Stimulated activated CD8-positive, alpha-beta memory T cell treated with anti-CD3 and anti-CD28 coated beads, Interleukin-2, amount 100 ng/mL, for 1 hour (primary cell): ENCODE measurements around the gene JADE2.
A peak's percentile ranks its signal among the peaks of the same experiment; 100 is the strongest.
"Not testable (repeated sequence)": the region's sequence is repeated elsewhere in the genome, so short reads cannot be mapped to it uniquely, and the experiment has no call there.

ENCODE experiments used
- DNase-seq, 2 donors: peaks; one replicate each; pipeline ENCODE4 v3.0.0-alpha.2; 2020; ENCODE audit warnings: low read depth in 2 of 2

Gene JADE2

GRCh38 chr5:134586866-134587524 is 61.5 kb downstream of the JADE2 start:
- DNase-seq = peak; percentile 57 to 68

GRCh38 chr5:134590992-134591659 is 65.7 kb downstream of the JADE2 start:
- no peak for DNase-seq

- DNase-seq = no peak
Observed at GRCh38 chr5:134592141-134592746, 66.8 kb downstream of the JADE2 start.

GRCh38 chr5:134594336-134594735 is 68.9 kb downstream of the JADE2 start:
- no peak for DNase-seq

- no peak for DNase-seq
Observed at GRCh38 chr5:134594797-134595457, 69.5 kb downstream of the JADE2 start.

- no peak for DNase-seq
Observed at GRCh38 chr5:134595458-134595838, 70.0 kb downstream of the JADE2 start.

- not testable (repeated sequence) for DNase-seq
Observed at GRCh38 chr5:134599820-134600219, 74.3 kb downstream of the JADE2 start.

- DNase-seq = no peak
Observed at GRCh38 chr5:134600600-134600999, 75.1 kb downstream of the JADE2 start.

- no peak for DNase-seq
Observed at GRCh38 chr5:134603059-134603458, 77.6 kb downstream of the JADE2 start.

- DNase-seq = no peak
Observed at GRCh38 chr5:134604908-134605307, 79.4 kb downstream of the JADE2 start.

GRCh38 chr5:134606726-134607125 is 81.3 kb downstream of the JADE2 start:
- no peak for DNase-seq

GRCh38 chr5:134608555-134608954 is 83.1 kb downstream of the JADE2 start:
- DNase-seq = no peak

GRCh38 chr5:134609232-134609851 is 83.9 kb downstream of the JADE2 start:
- no peak for DNase-seq

- no peak for DNase-seq
Observed at GRCh38 chr5:134610725-134611124, 85.3 kb downstream of the JADE2 start.

GRCh38 chr5:134611515-134611914 is 86.0 kb downstream of the JADE2 start:
- DNase-seq = no peak

- no peak for DNase-seq
Observed at GRCh38 chr5:134614450-134615085, 89.1 kb downstream of the JADE2 start.

GRCh38 chr5:134620634-134621033 is 95.2 kb downstream of the JADE2 start:
- DNase-seq = no peak

GRCh38 chr5:134625559-134625958 is 100.1 kb downstream of the JADE2 start:
- DNase-seq = no peak

- no peak for DNase-seq
Observed at GRCh38 chr5:134626369-134627014, 101.0 kb downstream of the JADE2 start.
